HEK293 (cell line): ENCODE measurements around the gene PPP2R2D.

Experiments used
- CTCF ChIA-PET: fragments of 350-600 bp; formaldehyde crosslinking; extraction: SDS; loops from one replicate; lab custom pipeline; 2021; ENCODE audit warnings: antibody characterized with exemption; lab: Yijun Ruan, JAX
- POLR2A ChIA-PET: fragments of 300-600 bp; formaldehyde crosslinking; extraction: SDS; loops from one replicate; lab custom pipeline; 2020; ENCODE audit warnings: antibody characterized with exemption, inconsistent platforms; lab: Yijun Ruan, JAX
- H3K27ac ChIP-seq: fragments of 200-500 bp; sonication (Bioruptor generic); 2 replicates; pipeline ENCODE4 v1.5.1; 2014; ENCODE audit warnings: low read depth, low read length, control low read depth, inconsistent platforms; ENCODE audit errors: extremely low read depth
- H3K36me3 ChIP-seq, 2 experiments: fragments of 200-500 bp in 1 of 2; sonication (Bioruptor generic) in 1 of 2; 1 replicate in 1 of 2; 2 replicates in 1 of 2; pipeline ENCODE4 v1.5.1; 2014 to 2017; ENCODE audit warnings: inconsistent platforms in 2 of 2, low read length in 2 of 2; ENCODE audit not compliant: control insufficient read depth in 2 of 2, insufficient read depth in 1 of 2
- H3K4me1 ChIP-seq: fragments of 200-500 bp; sonication (Bioruptor generic); 2 replicates; pipeline ENCODE4 v1.5.1; 2014; ENCODE audit warnings: mild to moderate bottlenecking, low read length, inconsistent platforms; ENCODE audit not compliant: control insufficient read depth, insufficient read depth
- H3K4me3 ChIP-seq: 2 replicates; pipeline ENCODE4 v1.5.1; 2011; ENCODE audit warnings: low read depth, mild to moderate bottlenecking, control low read depth, low read length, moderate library complexity
- H3K9me3 ChIP-seq: fragments of 200-500 bp; sonication (Bioruptor generic); 2 replicates; pipeline ENCODE4 v1.5.1; 2014; ENCODE audit warnings: low read depth, low read length, inconsistent platforms; ENCODE audit not compliant: control insufficient read depth, insufficient read depth
- HOXA7 ChIP-seq: sonication (generic); formaldehyde crosslinking; IDR thresholded peaks from 2 replicates; pipeline ENCODE4 v1.8.1; 2022; ENCODE audit warnings: missing genetic modification reagents, borderline replicate concordance
- MYNN ChIP-seq: fragments of 450-650 bp; formaldehyde crosslinking; IDR thresholded peaks from 2 replicates; pipeline ENCODE4 v1.5.1; 2016; ENCODE audit warnings: missing biosample characterization, missing genetic modification characterization, borderline replicate concordance
- PRDM10 ChIP-seq: fragments of 450-650 bp; formaldehyde crosslinking; IDR thresholded peaks from 2 replicates; pipeline ENCODE4 v1.5.1; 2016; ENCODE audit warnings: missing biosample characterization, missing genetic modification characterization
- YY2 ChIP-seq: fragments of 450-650 bp; formaldehyde crosslinking; IDR thresholded peaks from 2 replicates; pipeline ENCODE4 v1.5.1; 2016; ENCODE audit warnings: missing biosample characterization, missing genetic modification characterization
- ZBTB6 ChIP-seq: fragments of 450-650 bp; formaldehyde crosslinking; IDR thresholded peaks from 2 replicates; pipeline ENCODE4 v1.5.1; 2017; ENCODE audit warnings: missing biosample characterization, missing genetic modification characterization
- ZFP3 ChIP-seq: fragments of 450-650 bp; formaldehyde crosslinking; IDR thresholded peaks from 2 replicates; pipeline ENCODE4 v1.5.1; 2016; ENCODE audit warnings: low read depth, missing biosample characterization, missing genetic modification characterization
- ZNF132 ChIP-seq: fragments of 450-650 bp; formaldehyde crosslinking; IDR thresholded peaks from 2 replicates; pipeline ENCODE4 v1.5.1; 2017; ENCODE audit warnings: missing biosample characterization, missing genetic modification characterization, borderline replicate concordance
- ZNF16 ChIP-seq: fragments of 450-650 bp; formaldehyde crosslinking; IDR thresholded peaks from 2 replicates; pipeline ENCODE4 v1.5.1; 2016; ENCODE audit warnings: low read depth, missing biosample characterization, missing genetic modification characterization
- ZNF174 ChIP-seq: fragments of 450-650 bp; formaldehyde crosslinking; IDR thresholded peaks from 2 replicates; pipeline ENCODE4 v1.5.0; 2017; ENCODE audit warnings: missing biosample characterization, mild to moderate bottlenecking, missing genetic modification characterization
- ZNF223 ChIP-seq: fragments of 450-650 bp; formaldehyde crosslinking; IDR thresholded peaks from 2 replicates; pipeline ENCODE4 v1.5.1; 2016; ENCODE audit warnings: missing biosample characterization, missing genetic modification characterization
- ZNF426 ChIP-seq: fragments of 450-650 bp; formaldehyde crosslinking; IDR thresholded peaks from 2 replicates; pipeline ENCODE4 v1.5.1; 2017; ENCODE audit warnings: missing biosample characterization, missing genetic modification characterization, mild to moderate bottlenecking, inconsistent platforms, moderate library complexity
- ZNF521 ChIP-seq: fragments of 450-650 bp; formaldehyde crosslinking; IDR thresholded peaks from 2 replicates; pipeline ENCODE4 v1.5.1; 2017; ENCODE audit warnings: missing biosample characterization, mild to moderate bottlenecking, missing genetic modification characterization
- ZNF530 ChIP-seq: fragments of 450-650 bp; formaldehyde crosslinking; IDR thresholded peaks from 2 replicates; pipeline ENCODE4 v1.5.1; 2016; ENCODE audit warnings: low read depth, missing biosample characterization, missing genetic modification characterization
- ZNF76 ChIP-seq: fragments of 450-650 bp; formaldehyde crosslinking; IDR thresholded peaks from 2 replicates; pipeline ENCODE4; 2016; ENCODE audit warnings: low read depth, missing biosample characterization, missing genetic modification characterization, borderline replicate concordance
- ZSCAN16 ChIP-seq: fragments of 450-650 bp; formaldehyde crosslinking; IDR thresholded peaks from 2 replicates; pipeline ENCODE4 v1.5.1; 2016; ENCODE audit warnings: missing biosample characterization, missing genetic modification characterization
- ZSCAN23 ChIP-seq: fragments of 450-650 bp; formaldehyde crosslinking; IDR thresholded peaks from 2 replicates; pipeline ENCODE4 v1.5.1; 2016; ENCODE audit warnings: missing biosample characterization, missing genetic modification characterization
- TF ChIP-seq, protein P1 (sequence below): fragments of 450-650 bp; formaldehyde crosslinking; conservative IDR thresholded peaks from 2 replicates; pipeline ENCODE4 v1.5.1; 2016; ENCODE audit warnings: low read depth, missing biosample characterization, missing genetic modification characterization
- TF ChIP-seq, protein P2 (sequence below): fragments of 450-650 bp; formaldehyde crosslinking; IDR thresholded peaks from 2 replicates; pipeline ENCODE4 v1.5.1; 2016; ENCODE audit warnings: missing biosample characterization, missing genetic modification characterization

Gene PPP2R2D

DNA sequence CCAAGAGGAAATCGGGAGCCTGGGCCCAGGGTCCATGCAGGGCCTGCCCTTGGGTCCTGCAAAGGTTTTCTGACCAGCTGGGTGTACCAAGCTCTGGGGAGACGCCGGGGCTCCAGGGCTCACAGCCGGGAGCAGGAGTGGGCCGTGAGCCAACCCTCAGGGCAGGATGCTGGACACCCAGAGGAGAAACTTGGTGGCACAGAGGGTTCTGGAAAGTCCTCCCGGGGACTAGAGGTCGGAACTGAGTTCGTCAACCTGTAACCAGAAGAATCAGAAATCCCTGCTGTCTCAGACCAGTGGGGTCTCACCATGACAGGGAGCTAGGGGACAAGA is 29.2 kb upstream of the PPP2R2D start (continued):
- TF ChIP-seq PRDM10 (tag by site-specific recombination) = no peak
- TF ChIP-seq, protein P1, sequence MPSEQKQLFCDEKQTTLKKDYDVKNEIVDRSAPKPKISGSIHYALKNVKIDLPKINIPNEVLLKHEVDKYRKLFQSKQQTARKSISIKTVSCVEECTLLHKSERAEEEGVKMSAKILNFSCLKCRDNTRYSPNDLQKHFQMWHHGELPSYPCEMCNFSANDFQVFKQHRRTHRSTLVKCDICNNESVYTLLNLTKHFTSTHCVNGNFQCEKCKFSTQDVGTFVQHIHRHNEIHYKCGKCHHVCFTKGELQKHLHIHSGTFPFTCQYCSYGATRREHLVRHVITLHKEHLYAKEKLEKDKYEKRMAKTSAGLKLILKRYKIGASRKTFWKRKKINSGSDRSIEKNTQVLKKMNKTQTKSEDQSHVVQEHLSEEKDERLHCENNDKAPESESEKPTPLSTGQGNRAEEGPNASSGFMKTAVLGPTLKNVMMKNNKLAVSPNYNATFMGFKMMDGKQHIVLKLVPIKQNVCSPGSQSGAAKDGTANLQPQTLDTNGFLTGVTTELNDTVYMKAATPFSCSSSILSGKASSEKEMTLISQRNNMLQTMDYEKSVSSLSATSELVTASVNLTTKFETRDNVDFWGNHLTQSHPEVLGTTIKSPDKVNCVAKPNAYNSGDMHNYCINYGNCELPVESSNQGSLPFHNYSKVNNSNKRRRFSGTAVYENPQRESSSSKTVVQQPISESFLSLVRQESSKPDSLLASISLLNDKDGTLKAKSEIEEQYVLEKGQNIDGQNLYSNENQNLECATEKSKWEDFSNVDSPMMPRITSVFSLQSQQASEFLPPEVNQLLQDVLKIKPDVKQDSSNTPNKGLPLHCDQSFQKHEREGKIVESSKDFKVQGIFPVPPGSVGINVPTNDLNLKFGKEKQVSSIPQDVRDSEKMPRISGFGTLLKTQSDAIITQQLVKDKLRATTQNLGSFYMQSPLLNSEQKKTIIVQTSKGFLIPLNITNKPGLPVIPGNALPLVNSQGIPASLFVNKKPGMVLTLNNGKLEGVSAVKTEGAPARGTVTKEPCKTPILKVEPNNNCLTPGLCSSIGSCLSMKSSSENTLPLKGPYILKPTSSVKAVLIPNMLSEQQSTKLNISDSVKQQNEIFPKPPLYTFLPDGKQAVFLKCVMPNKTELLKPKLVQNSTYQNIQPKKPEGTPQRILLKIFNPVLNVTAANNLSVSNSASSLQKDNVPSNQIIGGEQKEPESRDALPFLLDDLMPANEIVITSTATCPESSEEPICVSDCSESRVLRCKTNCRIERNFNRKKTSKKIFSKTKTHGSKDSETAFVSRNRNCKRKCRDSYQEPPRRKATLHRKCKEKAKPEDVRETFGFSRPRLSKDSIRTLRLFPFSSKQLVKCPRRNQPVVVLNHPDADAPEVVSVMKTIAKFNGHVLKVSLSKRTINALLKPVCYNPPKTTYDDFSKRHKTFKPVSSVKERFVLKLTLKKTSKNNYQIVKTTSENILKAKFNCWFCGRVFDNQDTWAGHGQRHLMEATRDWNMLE (tag by site-specific recombination) = no peak
- TF ChIP-seq ZNF426 (tag by site-specific recombination) = no peak

GRCh38 chr10:131872011-131872826 is 28.6 kb upstream of the PPP2R2D start:
- H3K36me3 ChIP-seq = no peaks in the 10 kb centered on the region
- H3K4me1 ChIP-seq = no peaks in the 10 kb centered on the region
- H3K4me3 ChIP-seq = no peak overlapping the region
- POLR2A ChIA-PET = no interaction called here
- TF ChIP-seq ZNF223 (tag by site-specific recombination) (no peak), YY2 (tag by site-specific recombination) (no peak), ZNF76 (tag by site-specific recombination) (no peak), ZSCAN16 (tag by site-specific recombination) (no peak), ZNF16 (no peak), ZNF174 (tag by site-specific recombination) (no peak), MYNN (tag by site-specific recombination) (no peak), ZBTB6 (tag by site-specific recombination) (no peak), ZNF521 (no peak), ZSCAN23 (tag by site-specific recombination) (no peak), HOXA7 (CRISPR knock-in tag) (no peak), ZFP3 (tag by site-specific recombination) (no peak), ZNF132 (tag by site-specific recombination) (no peak), ZNF530 (tag by site-specific recombination) (no peak)
- TF ChIP-seq, protein P2, sequence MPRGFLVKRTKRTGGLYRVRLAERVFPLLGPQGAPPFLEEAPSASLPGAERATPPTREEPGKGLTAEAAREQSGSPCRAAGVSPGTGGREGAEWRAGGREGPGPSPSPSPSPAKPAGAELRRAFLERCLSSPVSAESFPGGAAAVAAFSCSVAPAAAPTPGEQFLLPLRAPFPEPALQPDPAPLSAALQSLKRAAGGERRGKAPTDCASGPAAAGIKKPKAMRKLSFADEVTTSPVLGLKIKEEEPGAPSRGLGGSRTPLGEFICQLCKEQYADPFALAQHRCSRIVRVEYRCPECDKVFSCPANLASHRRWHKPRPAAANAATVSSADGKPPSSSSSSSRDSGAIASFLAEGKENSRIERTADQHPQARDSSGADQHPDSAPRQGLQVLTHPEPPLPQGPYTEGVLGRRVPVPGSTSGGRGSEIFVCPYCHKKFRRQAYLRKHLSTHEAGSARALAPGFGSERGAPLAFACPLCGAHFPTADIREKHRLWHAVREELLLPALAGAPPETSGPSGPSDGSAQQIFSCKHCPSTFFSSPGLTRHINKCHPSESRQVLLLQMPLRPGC (tag by site-specific recombination) = no peak
- no peak overlapping the region for H3K27ac ChIP-seq
- H3K9me3 ChIP-seq = no peaks in the 10 kb centered on the region
- CTCF ChIA-PET = interaction anchor here (0.6 kb wide), 2 partner anchors 421 to 842 kb away, joined by 3 read pairs; no protein-coding TSS in a partner anchor
